GM19452 (cell line): ENCODE measurements around the gene SLC16A8.

Source experiments
- ATAC-seq: cut with Tn5 transposase; IDR thresholded peaks from one replicate; pipeline ENCODE4 v1.9.1; 2021; ENCODE audit not compliant: unreplicated experiment

The SLC16A8 gene

DNA sequence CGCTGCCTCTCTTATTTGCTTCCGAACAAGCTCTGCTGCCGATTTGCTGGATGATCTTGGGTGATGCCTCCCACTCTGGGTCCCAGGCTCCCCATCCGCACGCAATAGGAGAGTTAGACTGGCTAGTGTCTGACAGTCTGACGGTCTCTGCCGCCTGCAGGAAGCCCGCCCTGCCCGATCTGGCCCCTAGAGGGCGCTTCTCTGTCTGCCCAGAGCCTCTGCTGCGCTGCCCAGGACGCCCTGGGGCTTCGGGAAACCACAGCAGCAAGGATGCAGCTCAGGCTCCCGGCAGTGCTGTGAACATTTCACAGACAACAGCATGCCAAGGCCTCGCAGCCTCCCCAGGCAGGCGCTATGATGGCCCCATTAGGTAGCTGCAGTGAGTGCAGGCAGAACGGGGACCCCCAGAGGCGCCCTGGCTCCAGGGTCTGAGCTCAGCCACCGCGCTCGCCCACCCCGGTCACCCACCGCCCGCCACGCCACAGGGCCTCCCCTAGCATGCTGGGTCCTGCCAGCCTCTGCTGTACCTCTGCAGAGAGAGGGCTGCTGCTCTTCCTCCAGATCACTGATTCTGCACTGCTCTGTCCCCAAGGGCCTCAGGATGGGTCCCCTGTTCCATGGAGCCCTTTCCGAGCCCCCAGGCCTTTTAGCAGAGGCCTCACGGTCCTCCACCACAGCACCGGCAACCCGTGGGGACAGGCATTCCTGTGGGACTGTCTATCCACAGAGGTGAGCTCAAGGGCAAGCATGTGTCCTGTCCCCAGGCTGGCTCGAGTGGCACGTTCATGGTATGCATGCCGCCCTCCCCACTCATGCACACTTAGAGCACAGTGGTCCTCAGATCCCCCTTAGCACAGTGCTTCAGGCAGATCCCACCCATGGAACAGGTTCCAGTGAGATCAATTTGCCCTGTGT is 30.8 kb upstream of the SLC16A8 start:
- no peak for ATAC-seq

DNA sequence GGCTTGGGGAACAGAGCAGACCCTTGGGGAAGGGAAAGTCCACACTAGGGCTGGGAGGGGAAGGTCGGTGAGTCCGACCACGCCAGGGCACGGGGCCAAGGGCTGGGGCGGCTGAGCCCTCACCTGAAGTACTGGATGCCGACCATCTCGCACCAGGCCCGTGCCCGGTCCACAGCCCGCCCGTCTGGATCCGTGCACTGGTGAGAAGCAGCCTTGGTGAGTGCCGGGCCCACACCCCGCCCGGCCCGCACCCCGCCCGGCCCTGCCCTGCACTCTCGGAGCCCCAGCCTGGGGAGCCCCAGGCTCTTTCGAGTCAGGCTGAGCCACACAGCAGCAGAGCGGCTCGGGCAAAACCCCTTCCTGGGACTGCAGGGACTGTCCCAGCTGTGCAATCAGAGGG is 28.4 kb upstream of the SLC16A8 start:
- ATAC-seq: no peak

DNA sequence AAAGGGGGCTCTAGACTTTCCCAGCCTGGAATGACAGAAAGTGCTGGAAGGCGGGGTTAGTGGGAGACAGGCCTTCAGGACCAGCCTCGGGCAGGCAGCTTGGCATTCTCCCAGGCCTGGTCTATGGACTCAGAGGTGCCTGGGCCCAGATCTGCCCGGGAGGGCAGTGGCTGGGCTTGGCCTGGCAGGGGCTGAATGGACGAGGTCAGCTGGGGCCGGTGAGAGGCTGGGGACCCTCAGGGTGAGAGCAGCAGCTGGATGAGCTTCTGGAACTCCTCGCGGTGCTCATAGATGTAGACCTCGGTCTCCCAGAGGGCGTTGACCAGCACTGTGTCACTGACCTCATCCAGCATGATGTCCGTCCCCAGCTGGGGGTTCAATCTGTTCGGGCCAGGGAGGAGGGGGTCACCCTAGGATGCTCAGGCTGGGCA is 28.0 kb upstream of the SLC16A8 start:
- ATAC-seq: no peak

DNA sequence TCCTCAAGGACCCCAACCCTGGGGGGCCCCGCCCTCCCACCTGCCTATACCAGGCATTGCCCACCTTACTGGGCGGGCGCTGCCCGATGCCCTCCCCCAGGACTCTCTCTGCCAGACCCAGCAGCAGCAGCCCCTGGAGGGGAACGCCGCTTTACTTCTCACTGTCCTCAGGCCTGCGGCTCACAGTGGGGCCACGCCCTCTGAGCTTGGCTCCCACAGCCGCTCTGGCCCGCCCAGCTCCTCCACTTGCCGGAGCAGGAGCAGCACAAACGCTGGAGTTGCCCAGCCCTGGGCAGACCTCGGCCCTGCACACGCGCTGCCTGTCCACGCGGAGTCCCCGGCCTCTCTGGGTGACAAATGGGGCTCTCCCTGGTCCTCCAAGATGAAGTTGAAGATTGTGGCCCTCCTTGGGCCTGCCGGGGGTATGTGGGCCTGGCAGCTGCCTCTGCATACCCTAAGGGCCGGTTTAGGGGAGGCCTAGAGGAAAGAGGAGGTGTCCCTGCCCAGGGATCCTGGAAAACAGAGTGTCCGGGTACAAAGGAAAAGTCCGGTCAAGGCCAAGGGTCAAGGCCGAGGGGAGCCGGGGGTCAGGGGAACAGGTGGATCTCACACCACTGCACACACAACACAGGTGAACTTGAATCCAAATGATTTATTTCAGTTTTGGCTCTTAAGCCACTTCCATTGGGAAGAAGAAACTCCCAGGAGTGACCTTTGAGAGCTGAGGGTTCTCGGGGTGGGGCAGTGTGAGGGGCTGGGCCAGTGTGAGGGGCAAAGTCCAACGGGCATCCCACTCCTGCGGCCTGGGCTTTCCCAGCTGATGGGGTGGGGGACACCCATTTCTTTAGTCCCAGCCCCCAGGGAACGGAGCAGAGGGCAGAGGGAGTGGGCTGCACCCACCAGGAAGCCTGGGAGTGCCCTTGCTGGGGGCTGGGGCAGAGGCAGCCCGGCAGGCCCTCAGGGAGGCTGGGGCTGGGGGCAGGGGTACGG is 27.2 kb upstream of the SLC16A8 start:
- no peak for ATAC-seq

DNA sequence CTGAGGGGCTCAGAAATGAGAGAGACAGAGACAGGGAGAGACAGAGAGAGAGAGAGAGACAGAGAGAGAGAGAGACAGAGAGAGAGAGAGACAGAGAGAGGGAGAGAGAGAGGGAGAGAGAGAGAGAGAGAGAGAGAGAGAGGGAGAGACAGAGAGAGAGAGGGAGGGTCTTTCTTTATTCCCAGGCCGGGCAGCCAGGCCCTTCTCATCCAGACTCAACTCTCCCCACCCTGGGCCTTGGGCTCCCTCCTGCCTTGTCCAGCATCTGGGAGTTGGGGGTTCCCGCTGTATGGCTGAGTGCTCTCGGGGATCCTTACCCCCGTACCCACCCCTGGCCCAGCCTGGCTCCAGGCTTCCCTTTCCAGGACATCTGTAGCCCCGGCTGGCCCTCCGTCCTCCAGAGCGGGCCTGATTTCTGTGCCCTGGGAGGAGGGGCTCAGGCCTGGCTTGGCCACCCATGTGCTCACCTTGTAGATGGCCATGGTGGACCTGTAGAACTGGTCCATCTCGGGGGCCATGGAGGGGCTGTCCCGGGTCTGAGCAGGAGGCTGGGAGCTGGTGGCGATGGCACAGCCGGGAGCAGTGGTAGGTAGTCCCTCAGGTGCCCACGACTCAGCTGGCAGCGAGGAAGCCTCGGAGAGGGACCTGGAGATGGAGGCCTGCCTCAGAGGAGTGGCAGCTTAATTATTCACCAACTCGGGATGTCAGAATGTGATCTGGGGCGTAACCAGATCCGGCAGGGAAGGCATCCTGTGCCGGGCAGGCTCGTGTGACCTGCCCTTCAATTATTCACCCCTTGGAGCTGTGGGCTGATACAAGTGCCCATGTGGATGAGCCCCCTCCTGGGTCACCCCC is 26.3 kb upstream of the SLC16A8 start, which contains the start of gene BAIAP2L2:
Gene BAIAP2L2, minus strand, starts transcription at position 677 of the 855 bp plus-strand sequence. Its CDS starts 159 bp downstream, at position 518.
- no peak for ATAC-seq

DNA sequence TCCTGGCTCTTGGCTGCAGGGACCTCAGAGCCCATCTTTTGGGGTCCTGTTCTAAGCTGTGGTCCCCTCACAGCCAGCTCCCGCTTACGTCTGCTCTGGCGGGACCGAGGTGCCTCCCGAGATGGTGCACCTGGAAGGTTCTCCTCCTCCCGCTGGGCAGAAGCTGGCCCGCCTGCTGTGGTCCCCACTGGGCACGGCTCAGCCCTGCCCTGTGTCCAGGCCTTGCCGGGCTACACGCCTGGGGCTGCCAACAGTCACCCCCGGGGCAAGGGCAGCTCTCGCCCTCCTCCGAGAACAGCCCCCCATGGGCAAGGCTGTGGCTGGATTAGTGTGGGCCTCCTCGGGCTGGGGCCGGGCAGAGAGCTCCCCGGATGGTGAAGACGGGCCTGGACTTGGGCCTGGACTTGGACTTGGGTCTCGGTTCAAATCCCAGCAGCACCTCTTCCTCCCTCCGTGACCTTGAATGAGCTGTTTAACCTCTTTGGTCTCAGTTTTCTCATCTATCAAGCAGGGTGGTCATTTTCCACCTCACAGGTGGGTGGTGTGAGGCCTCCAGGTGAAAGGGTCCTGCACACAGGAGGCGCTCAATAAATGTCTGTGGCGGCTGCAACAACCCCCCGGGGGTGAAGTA is 25.5 kb upstream of the SLC16A8 start:
- ATAC-seq: no peak

DNA sequence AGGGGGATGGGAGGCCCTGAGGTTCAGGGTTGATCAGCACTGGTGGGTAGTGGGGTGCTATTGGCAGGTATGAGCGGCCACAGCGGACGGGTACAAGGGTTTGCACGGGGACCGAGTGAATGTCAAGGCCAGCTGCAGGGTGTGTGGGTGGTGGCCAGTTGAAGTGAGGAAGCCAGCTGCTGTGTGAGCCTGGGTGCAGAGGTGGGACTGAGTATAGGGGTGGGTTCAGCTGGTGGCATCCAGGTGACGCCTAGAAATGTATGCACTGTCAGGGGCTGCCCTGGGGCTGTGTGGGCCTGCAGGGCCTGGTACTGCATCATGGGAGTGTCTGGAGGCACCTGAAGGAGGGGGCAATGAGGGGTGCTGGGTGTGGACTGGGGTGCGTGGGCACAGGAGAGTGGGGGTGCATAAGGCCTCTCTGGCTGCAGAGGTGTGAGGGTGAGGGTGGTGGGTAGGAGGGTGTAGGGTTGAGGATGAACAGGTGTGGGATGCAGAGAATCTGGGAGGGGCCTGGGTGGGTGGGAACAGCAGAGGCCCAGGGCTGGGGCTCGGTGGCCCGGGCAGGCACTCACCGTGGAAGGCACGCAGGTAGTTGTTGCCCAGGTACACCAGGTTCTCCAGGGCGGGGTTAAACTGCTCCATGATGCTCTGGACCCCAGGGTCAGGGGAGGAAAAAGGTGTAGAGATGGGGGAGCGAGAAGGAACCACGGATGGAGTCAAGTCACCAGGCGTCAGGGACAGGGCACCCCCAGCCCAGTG is 24.8 kb upstream of the SLC16A8 start:
- no peak for ATAC-seq

DNA sequence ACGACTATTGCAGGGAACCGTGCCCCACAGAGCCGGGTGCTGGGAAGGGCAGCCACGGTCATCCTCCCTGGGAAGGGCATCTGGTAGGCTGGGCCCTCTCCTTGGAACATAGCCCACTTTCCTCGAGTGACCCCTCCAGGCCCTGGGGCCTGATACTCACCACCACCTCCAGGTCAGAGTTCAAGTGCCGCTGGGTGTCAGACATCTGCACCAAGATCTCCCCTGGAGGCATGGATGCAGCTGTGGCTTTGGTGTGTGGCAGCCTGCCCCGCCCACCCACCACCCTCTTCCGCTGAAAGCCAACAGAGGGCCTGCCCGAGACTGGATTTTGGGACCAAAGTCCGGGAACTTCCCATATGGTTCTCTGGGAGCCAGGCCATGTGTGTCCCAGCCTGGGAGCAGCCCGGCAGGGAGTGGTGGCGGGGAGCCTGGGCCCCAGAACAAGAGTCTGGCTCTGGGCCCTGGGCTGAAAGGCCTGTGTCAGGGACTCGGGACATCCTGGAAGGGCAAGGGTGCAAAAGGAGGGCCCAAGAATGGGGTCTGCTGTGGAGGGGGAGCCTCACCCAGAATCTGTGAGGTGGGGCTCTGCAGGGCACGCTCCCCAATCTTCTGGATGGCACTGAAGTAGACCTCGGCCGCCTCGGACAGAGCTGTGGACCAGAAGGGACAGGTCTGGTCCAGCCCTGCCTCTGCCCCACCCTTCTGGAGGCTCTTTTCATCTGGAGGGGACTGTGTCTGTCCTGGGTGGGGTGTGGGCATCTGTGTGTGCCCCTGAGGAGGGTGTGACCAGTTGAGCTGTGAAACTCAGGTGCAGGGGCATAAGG is 23.9 kb upstream of the SLC16A8 start:
- no peak for ATAC-seq

DNA sequence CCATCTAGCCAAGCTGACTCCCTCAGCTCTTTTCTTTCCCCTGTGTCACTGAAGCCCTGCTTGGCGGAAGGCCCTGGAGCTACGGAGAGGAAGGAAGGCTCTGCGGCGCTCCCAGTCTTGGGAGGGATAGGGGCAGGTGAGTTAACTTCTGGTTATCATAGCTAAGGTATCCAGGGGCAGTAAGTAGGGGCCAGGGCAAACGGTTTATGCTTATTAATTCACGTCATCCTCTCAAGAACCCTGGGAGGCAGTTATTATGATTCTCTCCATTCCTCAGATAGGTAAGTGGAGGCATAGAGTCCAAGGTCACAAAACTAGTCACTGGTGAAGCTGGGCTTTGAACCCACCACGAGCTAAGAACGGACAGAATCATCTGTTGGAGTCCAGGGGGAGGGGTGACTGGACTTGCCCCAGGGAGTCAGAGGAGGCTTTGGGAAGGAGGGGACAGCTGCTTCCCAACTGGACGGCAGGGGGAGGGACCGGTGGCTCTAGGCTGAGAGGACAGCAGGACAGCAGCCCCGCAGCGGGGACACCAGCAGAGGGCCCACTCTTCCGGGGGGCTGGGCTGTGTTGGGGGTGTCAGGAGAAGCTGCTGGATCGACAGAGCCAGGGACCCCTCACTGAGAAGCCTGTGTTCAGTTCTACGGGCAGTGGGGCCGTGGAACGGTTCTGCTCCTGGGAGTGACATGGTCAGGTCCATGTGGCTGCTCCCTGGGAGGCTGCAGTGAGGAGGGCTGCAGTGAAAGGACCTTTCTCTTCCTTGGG is 23.0 kb upstream of the SLC16A8 start:
- no peak for ATAC-seq

DNA sequence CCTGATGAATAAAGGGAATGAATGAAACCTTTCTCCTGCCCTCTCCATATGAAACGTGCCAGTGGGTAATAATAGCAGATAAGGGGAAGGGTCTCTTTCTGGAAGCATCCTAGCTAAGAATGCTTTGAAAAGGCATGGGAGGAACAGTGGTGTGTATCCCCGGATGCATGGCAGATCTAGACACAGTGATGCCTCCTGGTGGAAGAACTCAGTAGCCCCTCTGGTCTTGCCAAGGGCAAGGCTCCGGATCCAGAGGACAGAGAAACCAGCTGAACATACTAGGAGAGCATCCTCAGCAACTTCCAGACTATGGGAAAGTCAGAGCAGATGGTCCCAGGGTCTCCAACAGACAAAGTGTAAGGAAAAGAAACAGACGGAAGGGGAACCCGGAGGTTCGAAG is 20.1 kb upstream of the SLC16A8 start:
- no peak for ATAC-seq

DNA sequence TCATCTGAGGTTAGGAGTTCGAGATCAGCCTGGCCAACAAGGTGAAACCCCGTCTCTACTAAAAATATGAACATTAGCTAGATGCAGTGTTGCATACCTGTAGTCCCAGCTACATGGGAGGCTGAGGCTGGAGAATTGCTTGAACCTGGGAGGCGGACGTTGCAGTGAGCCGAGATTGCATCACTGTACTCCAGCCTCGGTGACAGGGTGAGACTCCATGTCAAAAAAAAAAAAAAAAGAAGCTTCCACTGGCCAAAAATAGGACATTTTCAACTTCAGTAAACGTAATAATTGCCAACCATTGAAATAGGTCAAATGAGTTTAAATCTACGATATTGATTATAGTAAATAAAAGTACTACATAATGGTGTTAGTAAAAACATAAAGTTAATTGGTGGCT is 19.7 kb upstream of the SLC16A8 start:
- ATAC-seq: no peak

DNA sequence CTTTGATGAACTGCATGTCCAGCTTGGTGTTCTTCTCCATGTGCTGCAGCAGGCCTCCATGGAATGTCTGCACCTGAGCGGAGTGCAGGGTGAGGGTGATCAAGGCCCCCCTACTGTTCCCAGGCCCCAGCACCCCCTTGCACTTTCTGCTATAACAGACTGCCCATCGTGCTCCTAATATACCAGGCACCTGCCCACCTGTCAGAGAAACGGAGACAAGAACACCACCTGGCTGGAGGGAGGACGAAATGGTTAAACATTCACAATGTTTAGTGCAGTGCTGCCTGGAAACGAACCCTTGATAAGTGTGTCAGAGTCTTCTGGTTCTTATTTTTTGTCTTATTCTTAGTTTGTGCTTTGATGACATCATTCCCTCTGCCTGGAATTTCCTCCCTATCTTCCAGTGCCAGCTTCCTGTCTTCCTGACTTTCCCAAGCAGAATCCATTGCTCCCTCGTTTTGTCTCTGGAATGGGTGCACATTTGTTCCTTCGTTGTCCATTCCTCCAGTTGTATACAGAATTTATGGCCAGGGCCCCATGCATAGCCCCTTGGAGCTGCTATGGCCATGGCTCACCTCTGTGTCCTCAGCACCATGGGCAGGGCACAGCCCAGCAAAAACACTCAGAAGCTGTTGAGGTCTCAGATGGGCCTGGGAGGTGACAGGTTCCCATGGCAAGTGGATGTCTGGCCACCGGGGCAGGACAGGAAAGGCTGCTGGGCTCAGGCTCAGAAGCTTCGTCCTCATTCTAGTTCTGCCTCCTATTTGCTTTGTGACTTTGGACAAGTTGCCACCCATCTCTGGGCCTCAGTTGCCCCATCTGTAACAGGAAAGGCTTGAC is 14.6 kb upstream of the SLC16A8 start:
- no peak for ATAC-seq

DNA sequence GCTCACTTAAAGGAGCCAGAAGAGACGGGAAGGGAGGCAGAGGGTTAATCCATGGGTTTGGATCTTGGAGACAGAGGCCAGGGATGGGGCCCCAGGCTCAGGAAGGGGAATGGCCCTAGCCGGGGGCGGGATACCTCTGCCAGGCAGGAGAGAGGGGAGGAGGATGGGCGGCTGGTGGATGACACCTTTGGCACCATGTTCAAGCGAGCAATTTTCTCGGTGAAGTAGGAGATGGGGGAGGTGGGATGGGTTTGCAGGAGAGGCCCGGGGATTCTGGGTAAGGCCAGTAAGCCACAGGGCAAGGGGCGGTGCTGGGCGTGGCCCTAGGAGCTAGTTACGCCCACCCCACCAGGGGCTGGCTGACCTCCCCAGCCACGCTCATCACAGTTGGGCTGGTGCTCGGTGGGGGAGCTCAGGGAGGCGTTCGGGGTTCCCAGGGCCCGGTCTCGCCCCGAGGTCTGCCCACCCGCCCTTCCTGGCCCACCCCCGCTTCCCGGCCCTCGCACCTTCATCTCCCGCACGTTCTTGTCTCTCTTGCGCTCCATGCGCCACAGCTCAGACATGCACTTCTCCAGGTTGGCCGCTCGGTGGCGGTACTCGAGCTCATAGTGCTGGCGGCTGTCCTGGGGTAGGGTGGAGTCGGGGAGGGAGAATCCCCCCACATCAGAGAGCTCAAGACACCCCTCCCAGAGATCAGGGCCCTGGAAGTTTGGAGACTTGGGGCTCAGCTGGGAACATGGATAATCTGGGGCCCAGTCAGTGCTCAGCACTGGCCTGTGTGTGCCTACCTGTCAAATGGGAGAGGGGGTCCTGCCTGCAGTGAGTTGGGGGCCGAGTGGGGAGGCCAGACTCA is 13.8 kb upstream of the SLC16A8 start:
- ATAC-seq: no peak

DNA sequence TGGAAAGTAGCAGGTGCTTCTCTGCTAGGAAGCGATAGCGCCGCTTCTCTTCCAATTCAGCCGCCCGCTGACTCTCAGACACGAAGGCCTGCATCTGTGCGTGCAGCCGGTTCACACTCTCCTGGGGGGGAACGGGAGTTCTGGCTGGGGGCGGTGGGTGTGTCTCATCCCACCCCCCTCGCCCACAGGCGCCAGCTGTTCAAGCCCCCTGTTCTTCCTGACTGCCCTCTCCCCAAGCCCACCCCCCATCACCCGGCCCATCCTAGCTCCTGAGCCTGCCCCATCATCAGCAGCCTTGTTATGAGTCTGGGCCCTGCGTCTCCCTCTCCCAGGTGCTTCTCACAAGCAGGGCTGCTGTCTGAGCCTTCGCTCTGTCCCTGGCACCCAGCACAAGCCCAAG is 13.1 kb upstream of the SLC16A8 start:
- no peak for ATAC-seq

DNA sequence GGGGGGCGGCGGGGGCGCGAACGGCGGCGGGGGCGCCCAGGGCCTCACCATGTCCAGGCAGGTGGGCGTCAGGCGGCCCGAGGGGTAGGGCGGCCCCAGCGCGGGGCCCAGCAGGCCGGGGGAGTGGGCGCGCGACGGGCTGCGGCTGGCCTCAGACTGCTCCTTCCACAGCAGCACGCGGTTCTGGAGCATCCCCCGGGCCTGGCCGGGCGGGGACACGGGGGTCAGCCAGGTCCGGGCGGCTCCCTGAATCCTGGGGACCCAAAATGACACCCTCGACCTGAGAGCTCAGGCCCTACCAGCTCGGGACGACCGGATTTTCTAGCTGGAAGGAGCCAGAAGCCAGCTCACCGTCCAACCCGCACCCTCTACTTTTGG is 5.5 kb upstream of the SLC16A8 start:
- no peak for ATAC-seq
